SK-N-SH (cell line): ENCODE measurements around the gene NFXL1. TPM values are rescaled to one million over a fixed set of nuclear protein-coding genes. Genes with fewer than 3 reads are reported as not detected.

ENCODE experiments used
- CTCF ChIA-PET: fragments of 300-600, 350-600 bp; formaldehyde crosslinking; extraction: SDS; loops from one replicate; lab custom pipeline; 2021; lab: Yijun Ruan, JAX
- POLR2A ChIA-PET: fragments of 350-600 bp; sonication (Branson Sonifier 250); formaldehyde crosslinking; extraction: SDS; loops from one replicate; lab custom pipeline; 2020; ENCODE audit warnings: antibody characterized with exemption, inconsistent platforms; lab: Yijun Ruan, JAX
- DNase-seq: peaks from one replicate; pipeline ENCODE4 v3.0.0; 2012
- H2AFZ ChIP-seq: fragments of 200-600 bp; sonication (generic); 2 replicates; pipeline ENCODE4 v1.8.1; 2016; ENCODE audit warnings: antibody characterized with exemption, mild to moderate bottlenecking, low read depth
- H3F3A ChIP-seq: fragments of 200-600 bp; sonication (generic); replicated peaks from 2 replicates; pipeline ENCODE3; 2016; ENCODE audit warnings: antibody characterized with exemption, mild to moderate bottlenecking; ENCODE audit not compliant: insufficient read depth
- H3K27ac ChIP-seq, 2 experiments: fragments of 200-500 bp in 1 of 2; fragments of 200-600 bp in 1 of 2; sonication (Bioruptor generic) in 1 of 2; sonication (generic), shearing (Covaris generic) in 1 of 2; 2 replicates each; pipeline versions ENCODE4 v1.5.1 to v1.6.1; 2014 to 2016; ENCODE audit warnings: low read depth in 2 of 2, inconsistent platforms in 1 of 2, low read length in 1 of 2, mild to moderate bottlenecking in 1 of 2, mixed read lengths in 1 of 2
- H3K27me3 ChIP-seq: fragments of 200-600 bp; sonication (generic), shearing (Covaris generic); 2 replicates; pipeline ENCODE4 v1.6.1; 2016; ENCODE audit warnings: mixed run types; ENCODE audit not compliant: insufficient read depth
- H3K36me3 ChIP-seq, 2 experiments: fragments of 200-500 bp in 1 of 2; fragments of 200-600 bp in 1 of 2; sonication (Bioruptor generic) in 1 of 2; sonication (generic) in 1 of 2; replicated peaks in 1 of 2; 2 replicates each; pipeline versions ENCODE3 to v1.5.1; 2014 to 2016; ENCODE audit warnings: low read length in 1 of 2, mild to moderate bottlenecking in 1 of 2; ENCODE audit not compliant: insufficient read depth in 2 of 2, control insufficient read depth in 1 of 2
- H3K4me1 ChIP-seq, 2 experiments: fragments of 200-500 bp in 1 of 2; fragments of 200-600 bp in 1 of 2; sonication (Bioruptor generic) in 1 of 2; sonication (generic), shearing (Covaris generic) in 1 of 2; 2 replicates each; pipeline versions ENCODE4 v1.5.1 to v1.6.1; 2014 to 2016; ENCODE audit warnings: low read depth in 1 of 2, low read length in 1 of 2, mixed run types in 1 of 2; ENCODE audit not compliant: insufficient read depth in 2 of 2, control insufficient read depth in 1 of 2
- H3K4me2 ChIP-seq: fragments of 200-600 bp; sonication (generic), shearing (Covaris generic); 2 replicates; pipeline ENCODE4 v1.6.1; 2017; ENCODE audit warnings: mixed run types
- H3K4me3 ChIP-seq, 2 experiments: fragments of 200-500 bp in 1 of 2; fragments of 200-600 bp in 1 of 2; sonication (Bioruptor generic) in 1 of 2; sonication (generic), shearing (Covaris generic) in 1 of 2; 2 replicates each; pipeline versions ENCODE4 v1.5.1 to v1.8.1; 2014 to 2016; ENCODE audit warnings: low read depth in 2 of 2, inconsistent platforms in 1 of 2, low read length in 1 of 2, mild to moderate bottlenecking in 1 of 2, mixed read lengths in 1 of 2, moderate library complexity in 1 of 2
- H3K79me2 ChIP-seq: fragments of 200-600 bp; sonication (generic); 2 replicates; pipeline ENCODE4 v1.8.1; 2017; ENCODE audit warnings: mild to moderate bottlenecking; ENCODE audit not compliant: insufficient read depth
- H3K9ac ChIP-seq: fragments of 200-600 bp; sonication (generic); 2 replicates; pipeline ENCODE4 v1.6.1; 2017; ENCODE audit warnings: mixed run types
- H3K9me2 ChIP-seq: fragments of 200-600 bp; sonication (generic); 2 replicates; pipeline ENCODE4 v1.6.1; 2017; ENCODE audit warnings: mixed run types
- H3K9me3 ChIP-seq: fragments of 200-600 bp; sonication (generic); 2 replicates; pipeline ENCODE4 v1.6.1; 2017; ENCODE audit warnings: mixed run types, mild to moderate bottlenecking, moderate library complexity
- H4K20me1 ChIP-seq: fragments of 200-600 bp; sonication (generic); 2 replicates; pipeline ENCODE4 v1.6.1; 2017; ENCODE audit warnings: mild to moderate bottlenecking, mixed run types; ENCODE audit not compliant: insufficient read depth
- CHD2 ChIP-seq: fragments of 150-350 bp; IDR thresholded peaks from 2 replicates; pipeline ENCODE4 v1.6.1; 2018; ENCODE audit warnings: low read length; ENCODE audit not compliant: partially characterized antibody
- EZH2phosphoT487 ChIP-seq: fragments of 200-600 bp; sonication (generic); IDR thresholded peaks from 2 replicates; pipeline ENCODE4 v1.6.1; 2017; ENCODE audit warnings: low read depth, mixed run types, mild to moderate bottlenecking, antibody characterized with exemption, moderate library complexity, borderline replicate concordance
- FOSL2 ChIP-seq: IDR thresholded peaks from 2 replicates; pipeline ENCODE4 v1.4.0; 2012; ENCODE audit warnings: low read depth, mild to moderate bottlenecking, moderate library complexity, borderline replicate concordance
- FOXJ3 ChIP-seq: sonication (generic); formaldehyde crosslinking; IDR thresholded peaks from 2 replicates; pipeline ENCODE4 v1.5.1; 2020; ENCODE audit warnings: mild to moderate bottlenecking, missing genetic modification reagents
- GABPA ChIP-seq: IDR thresholded peaks from 2 replicates; pipeline ENCODE4 v1.4.0; 2012; ENCODE audit warnings: low read depth, mild to moderate bottlenecking
- JUND ChIP-seq: IDR thresholded peaks from 2 replicates; pipeline ENCODE4 v1.4.0; 2012
- MAX ChIP-seq: IDR thresholded peaks from 2 replicates; pipeline ENCODE4 v1.4.0; 2012; ENCODE audit warnings: low read depth
- POLR2AphosphoS5 ChIP-seq: IDR thresholded peaks from 2 replicates; pipeline ENCODE4 v1.6.1; 2012; ENCODE audit warnings: low read depth, low read length
- RAD21 ChIP-seq: IDR thresholded peaks from 2 replicates; pipeline ENCODE4 v1.6.1; 2012; ENCODE audit warnings: mild to moderate bottlenecking, low read length
- RCOR1 ChIP-seq: fragments of 150-350 bp; IDR thresholded peaks from 2 replicates; pipeline ENCODE4 v1.6.1; 2017; ENCODE audit warnings: antibody characterized with exemption, low read length
- SIN3A ChIP-seq: IDR thresholded peaks from 2 replicates; pipeline ENCODE4 v1.6.1; 2012; ENCODE audit warnings: low read depth, mild to moderate bottlenecking, low read length, moderate library complexity, borderline replicate concordance
- SMC3 ChIP-seq: IDR thresholded peaks from 2 replicates; pipeline ENCODE4 v1.6.1; 2012; ENCODE audit warnings: low read depth, low read length, improper control_type of control experiment
- TAF1 ChIP-seq: IDR thresholded peaks from 2 replicates; pipeline ENCODE4 v1.6.1; 2012; ENCODE audit warnings: low read depth, mild to moderate bottlenecking, low read length, moderate library complexity, borderline replicate concordance
- USF2 ChIP-seq: fragments of 150-350 bp; IDR thresholded peaks from 2 replicates; pipeline ENCODE4 v1.6.1; 2017; ENCODE audit warnings: antibody characterized with exemption, low read length, low read depth, borderline replicate concordance
- YY1 ChIP-seq: IDR thresholded peaks from 2 replicates; pipeline ENCODE4 v1.4.0; 2012; ENCODE audit warnings: low read depth, mild to moderate bottlenecking
- ZBTB33 ChIP-seq: IDR thresholded peaks from 2 replicates; pipeline ENCODE4 v1.4.0; 2012; ENCODE audit warnings: low read depth, borderline replicate concordance
- WGBS: methylation state at CpG from one replicate; pipeline ENCODE4 v1.1.6; 2017; ENCODE audit warnings: low lambda C conversion rate; 5-methylcytosine and 5-hydroxymethylcytosine counted together
- polyA plus RNA-seq, 3 experiments: library from polyadenylated mRNA; depleted of rRNA; stranded (reverse); fragments of >200 nt; gene quantifications; 2 replicates each; pipeline ENCODE4 v1.2.3, GENCODE V29; 2012
- TF ChIP-seq, protein P1 (sequence below): IDR thresholded peaks from 2 replicates; pipeline ENCODE4 v1.6.1; 2012; ENCODE audit warnings: mild to moderate bottlenecking, low read depth, low read length, moderate library complexity

Gene NFXL1
- polyA plus RNA-seq, 1 of the 3 experiments (the other 2 are of a cell fraction), result 9.0 TPM

- TF ChIP-seq MAX (no peak), GABPA (no peak), SIN3A (no peak), USF2 (no peak), FOSL2 (peak; percentile 62; the same call in 1 of the 2 replicates), EZH2phosphoT487 (no peak), YY1 (no peak), POLR2AphosphoS5 (peak; percentile 56; the same call in 1 of the 2 replicates), JUND (peak; percentile 65), TAF1 (no peak), FOXJ3 (no peak), CHD2 (no peak)
- TF ChIP-seq, all 33 proteins: peak for 12
Measured at GRCh38 chr4:47930971-47931804, 16.8 kb upstream of the NFXL1 start (continued).

GRCh38 chr4:47929682-47930201 lies 15.4 kb upstream of the NFXL1 start:
- ChIA-PET POLR2A (no interaction called here), CTCF (interaction anchor here (1.2 kb wide), 1 partner anchor 224 kb away, joined by 5 read pairs; no protein-coding TSS in a partner anchor)
- no peaks in the 10 kb centered on the region for H4K20me1 ChIP-seq
- H3K27me3 ChIP-seq, result no peaks in the 10 kb centered on the region
- no peak for DNase-seq
- TF ChIP-seq RCOR1, result no peak
- no peaks in the 10 kb centered on the region for H3K9me2 ChIP-seq
- H3K36me3 ChIP-seq, result no peaks in the 10 kb centered on the region
- H3K27ac ChIP-seq, result no peak overlapping the region
- H3K4me1 ChIP-seq, result peaks cover 11 to 15% of the 10 kb centered on the region in 2 experiments
- H3K4me2 ChIP-seq, result no peak overlapping the region
- no peaks in the 10 kb centered on the region for H3K9me3 ChIP-seq
- 85% methylated on average over 4 of the region's 4 CpGs for WGBS
- H3K9ac ChIP-seq, result no peak overlapping the region
- peaks cover 10% of the 10 kb centered on the region for H3F3A ChIP-seq
- H3K79me2 ChIP-seq, result no peaks in the 10 kb centered on the region
- no peak overlapping the region for H2AFZ ChIP-seq
- H3K4me3 ChIP-seq, result no peak overlapping the region

GRCh38 chr4:47926667-47927258 lies 12.4 kb upstream of the NFXL1 start:
- 71% methylated on average over 15 of the region's 15 CpGs for WGBS
- peak; percentile 46 for TF ChIP-seq RAD21
- no peak for TF ChIP-seq ZBTB33
- 0 out of 2 replicates have a peak, but pooled peaks have one; percentile 34 for TF ChIP-seq SMC3
- TF ChIP-seq, protein P1, sequence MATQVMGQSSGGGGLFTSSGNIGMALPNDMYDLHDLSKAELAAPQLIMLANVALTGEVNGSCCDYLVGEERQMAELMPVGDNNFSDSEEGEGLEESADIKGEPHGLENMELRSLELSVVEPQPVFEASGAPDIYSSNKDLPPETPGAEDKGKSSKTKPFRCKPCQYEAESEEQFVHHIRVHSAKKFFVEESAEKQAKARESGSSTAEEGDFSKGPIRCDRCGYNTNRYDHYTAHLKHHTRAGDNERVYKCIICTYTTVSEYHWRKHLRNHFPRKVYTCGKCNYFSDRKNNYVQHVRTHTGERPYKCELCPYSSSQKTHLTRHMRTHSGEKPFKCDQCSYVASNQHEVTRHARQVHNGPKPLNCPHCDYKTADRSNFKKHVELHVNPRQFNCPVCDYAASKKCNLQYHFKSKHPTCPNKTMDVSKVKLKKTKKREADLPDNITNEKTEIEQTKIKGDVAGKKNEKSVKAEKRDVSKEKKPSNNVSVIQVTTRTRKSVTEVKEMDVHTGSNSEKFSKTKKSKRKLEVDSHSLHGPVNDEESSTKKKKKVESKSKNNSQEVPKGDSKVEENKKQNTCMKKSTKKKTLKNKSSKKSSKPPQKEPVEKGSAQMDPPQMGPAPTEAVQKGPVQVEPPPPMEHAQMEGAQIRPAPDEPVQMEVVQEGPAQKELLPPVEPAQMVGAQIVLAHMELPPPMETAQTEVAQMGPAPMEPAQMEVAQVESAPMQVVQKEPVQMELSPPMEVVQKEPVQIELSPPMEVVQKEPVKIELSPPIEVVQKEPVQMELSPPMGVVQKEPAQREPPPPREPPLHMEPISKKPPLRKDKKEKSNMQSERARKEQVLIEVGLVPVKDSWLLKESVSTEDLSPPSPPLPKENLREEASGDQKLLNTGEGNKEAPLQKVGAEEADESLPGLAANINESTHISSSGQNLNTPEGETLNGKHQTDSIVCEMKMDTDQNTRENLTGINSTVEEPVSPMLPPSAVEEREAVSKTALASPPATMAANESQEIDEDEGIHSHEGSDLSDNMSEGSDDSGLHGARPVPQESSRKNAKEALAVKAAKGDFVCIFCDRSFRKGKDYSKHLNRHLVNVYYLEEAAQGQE, result peak; percentile 77

More at GRCh38 chr4:47926667-47927258, 12.4 kb upstream of the NFXL1 start:
- peak; percentile 17 for DNase-seq
- Histone ChIP-seq H3F3A (peaks cover 10% of the 10 kb centered on the region), H3K79me2 (no peaks in the 10 kb centered on the region), H2AFZ (no peak overlapping the region), H3K9me2 (no peaks in the 10 kb centered on the region), H3K27ac (no peak overlapping the region), H3K4me1 (peaks cover 8 to 14% of the 10 kb centered on the region in 2 experiments), H3K27me3 (no peaks in the 10 kb centered on the region), H3K4me2 (no peak overlapping the region), H3K4me3 (no peak overlapping the region), H4K20me1 (no peaks in the 10 kb centered on the region), H3K36me3 (no peaks in the 10 kb centered on the region), H3K9me3 (no peaks in the 10 kb centered on the region), H3K9ac (no peak overlapping the region)
- POLR2A ChIA-PET, result no interaction called here
- CTCF ChIA-PET, result interaction anchor here (0.9 to 1.1 kb wide), 4 partner anchors 9 to 151 kb away, joined by 3 to 4 read pairs (median 3); no protein-coding TSS in a partner anchor
